GM12801 (cell line): ENCODE measurements around the gene ACAA2.

Source experiments
- CTCF ChIP-seq: IDR thresholded peaks from one replicate; pipeline ENCODE4 v1.5.1; 2011; ENCODE audit warnings: control low read depth; ENCODE audit not compliant: insufficient read length; ENCODE audit errors: extremely low read depth

Gene ACAA2

GRCh38 chr18:49817947-49818346 is 4.6 kb upstream of the ACAA2 start:
- TF ChIP-seq CTCF, result no peak

- TF ChIP-seq CTCF, result no peak
These were observed 2.6 kb upstream of the ACAA2 start for GRCh38 chr18:49815927-49816326.

GRCh38 chr18:49814147-49814499 is 790 bp upstream of the ACAA2 start:
- TF ChIP-seq CTCF, result no peak

- TF ChIP-seq CTCF, result no peak
These were observed 339 bp downstream of the ACAA2 start for GRCh38 chr18:49813069-49813318.

GRCh38 chr18:49812286-49813068 is 856 bp downstream of the ACAA2 start:
- TF ChIP-seq CTCF, result no peak

GRCh38 chr18:49811151-49811938 is 2.0 kb downstream of the ACAA2 start:
- TF ChIP-seq CTCF, result no peak

- TF ChIP-seq CTCF, result no peak
These were observed 9.2 kb downstream of the ACAA2 start for GRCh38 chr18:49804096-49804495.
